SK-N-SH treated with all-trans-retinoic acid at 6 μM for 48 hours (cell line): ENCODE data around the gene SOWAHC.
"Not testable (repeated sequence)": the region's sequence is repeated elsewhere in the genome, so short reads cannot be mapped to it uniquely, and the experiment has no call there.

Experiments used
- ATAC-seq: fragments of 200-7000 bp; cut with Tn5 transposase; 3 replicates; pipeline ENCODE4 v1.9.1; 2020; ENCODE audit warnings: mild to moderate bottlenecking, moderate library complexity
- BACH2 ChIP-seq: fragments of 250-450 bp; sonication (Bioruptor Pico); IDR thresholded peaks from 2 replicates; pipeline ENCODE4 v1.9.0; 2021; ENCODE audit warnings: mild to moderate bottlenecking, borderline replicate concordance
- CSDC2 ChIP-seq: fragments of 250-450 bp; sonication (Bioruptor Pico); IDR thresholded peaks from 2 replicates; pipeline ENCODE4 v1.5.0; 2020; ENCODE audit warnings: mild to moderate bottlenecking, moderate library complexity
- GLIS3 ChIP-seq: fragments of 250-450 bp; sonication (Bioruptor Pico); IDR thresholded peaks from 2 replicates; pipeline ENCODE4 v1.5.0; 2020; ENCODE audit warnings: mild to moderate bottlenecking, moderate library complexity
- ISL1 ChIP-seq: fragments of 250-450 bp; sonication (Bioruptor Pico); IDR thresholded peaks from 2 replicates; pipeline ENCODE4 v2.1.2; 2022; ENCODE audit warnings: mild to moderate bottlenecking, moderate library complexity
- PATZ1 ChIP-seq: fragments of 250-450 bp; sonication (Bioruptor Pico); IDR thresholded peaks from 2 replicates; pipeline ENCODE4 v1.8.0; 2020; ENCODE audit warnings: mild to moderate bottlenecking, moderate library complexity, borderline replicate concordance
- POU6F1 ChIP-seq: fragments of 250-450 bp; sonication (Bioruptor Pico); IDR thresholded peaks from 2 replicates; pipeline ENCODE4 v1.8.0; 2021; ENCODE audit warnings: low read depth, mild to moderate bottlenecking, moderate library complexity, borderline replicate concordance
- PPARA ChIP-seq: fragments of 250-450 bp; sonication (Bioruptor Pico); IDR thresholded peaks from 2 replicates; pipeline ENCODE4 v1.5.0; 2020; ENCODE audit warnings: mild to moderate bottlenecking, borderline replicate concordance
- SNAI2 ChIP-seq: fragments of 250-450 bp; sonication (Bioruptor Pico); IDR thresholded peaks from 2 replicates; pipeline ENCODE4 v1.5.0; 2020; ENCODE audit warnings: mild to moderate bottlenecking, moderate library complexity
- TCF4 ChIP-seq: fragments of 250-450 bp; sonication (Bioruptor Pico); IDR thresholded peaks from 2 replicates; pipeline ENCODE4 v1.8.0; 2021; ENCODE audit warnings: mild to moderate bottlenecking, moderate library complexity, borderline replicate concordance
- TOX ChIP-seq: fragments of 250-450 bp; sonication (Bioruptor Pico); IDR thresholded peaks from 2 replicates; pipeline ENCODE4 v1.8.0; 2021; ENCODE audit warnings: mild to moderate bottlenecking, moderate library complexity, borderline replicate concordance
- ZC3H10 ChIP-seq: fragments of 250-450 bp; sonication (Bioruptor Pico); IDR thresholded peaks from 2 replicates; pipeline ENCODE4 v1.5.1; 2021; ENCODE audit warnings: mild to moderate bottlenecking, moderate library complexity
- ZNF565 ChIP-seq: fragments of 450-650 bp; formaldehyde crosslinking; conservative IDR thresholded peaks from 2 replicates; pipeline ENCODE4 v1.5.0; 2020; ENCODE audit warnings: low read depth, mild to moderate bottlenecking, moderate library complexity
- ZNF70 ChIP-seq: fragments of 450-650 bp; formaldehyde crosslinking; IDR thresholded peaks from 2 replicates; pipeline ENCODE4 v1.5.0; 2020; ENCODE audit warnings: mild to moderate bottlenecking, moderate library complexity
- ZNF8 ChIP-seq: fragments of 450-650 bp; formaldehyde crosslinking; IDR thresholded peaks from 2 replicates; pipeline ENCODE4 v1.5.0; 2020; ENCODE audit warnings: mild to moderate bottlenecking, moderate library complexity
- TF ChIP-seq, protein P1 (sequence below): fragments of 250-450 bp; sonication (Bioruptor Pico); IDR thresholded peaks from 2 replicates; pipeline ENCODE4 v1.5.1; 2020; ENCODE audit warnings: low read depth, mild to moderate bottlenecking, moderate library complexity
- TF ChIP-seq, protein P2 (sequence below): fragments of 250-450 bp; sonication (Bioruptor Pico); IDR thresholded peaks from 2 replicates; pipeline ENCODE4 v1.5.1; 2021; ENCODE audit warnings: mild to moderate bottlenecking, moderate library complexity
- TF ChIP-seq, protein P3 (sequence below): fragments of 250-450 bp; sonication (Bioruptor Pico); IDR thresholded peaks from 2 replicates; pipeline ENCODE4 v1.5.0; 2020; ENCODE audit warnings: mild to moderate bottlenecking, moderate library complexity

Gene SOWAHC, protein sequence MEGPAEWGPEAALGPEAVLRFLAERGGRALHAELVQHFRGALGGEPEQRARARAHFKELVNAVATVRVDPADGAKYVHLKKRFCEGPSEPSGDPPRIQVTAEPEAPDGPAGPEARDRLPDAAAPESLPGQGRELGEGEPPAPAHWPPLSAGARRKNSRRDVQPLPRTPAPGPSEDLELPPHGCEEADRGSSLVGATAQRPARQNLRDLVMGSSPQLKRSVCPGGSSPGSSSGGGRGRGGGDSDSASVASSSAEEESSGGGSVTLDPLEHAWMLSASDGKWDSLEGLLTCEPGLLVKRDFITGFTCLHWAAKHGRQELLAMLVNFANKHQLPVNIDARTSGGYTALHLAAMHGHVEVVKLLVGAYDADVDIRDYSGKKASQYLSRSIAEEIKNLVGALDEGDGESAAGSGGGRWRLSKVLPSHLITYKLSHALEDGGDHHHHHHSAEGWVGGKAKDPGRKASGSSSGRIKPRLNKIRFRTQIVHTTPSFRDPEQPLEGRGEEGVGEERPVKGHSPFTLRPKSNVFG

GRCh38 chr2:109613922-109614714 lies at the start of gene SOWAHC, which contains the start of gene SEPTIN10:
Gene SOWAHC, plus strand, starts transcription at chr2:109614364. Its CDS starts 126 bp downstream, at chr2:109614490.
Gene SEPTIN10, minus strand, starts transcription at chr2:109613966. Its CDS starts 139 bp downstream, at chr2:109613827.
- ATAC-seq, result peak; percentile 96
- TF ChIP-seq CSDC2 (0 out of 2 replicates have a peak, but pooled peaks have one; percentile 15), TOX (CRISPR knock-in tag) (no peak)

GRCh38 chr2:109575373-109575772 lies 38.8 kb upstream of the SOWAHC start:
- no peak for ATAC-seq
- no peak for TF ChIP-seq POU6F1 (CRISPR knock-in tag)
- TF ChIP-seq, protein P1, sequence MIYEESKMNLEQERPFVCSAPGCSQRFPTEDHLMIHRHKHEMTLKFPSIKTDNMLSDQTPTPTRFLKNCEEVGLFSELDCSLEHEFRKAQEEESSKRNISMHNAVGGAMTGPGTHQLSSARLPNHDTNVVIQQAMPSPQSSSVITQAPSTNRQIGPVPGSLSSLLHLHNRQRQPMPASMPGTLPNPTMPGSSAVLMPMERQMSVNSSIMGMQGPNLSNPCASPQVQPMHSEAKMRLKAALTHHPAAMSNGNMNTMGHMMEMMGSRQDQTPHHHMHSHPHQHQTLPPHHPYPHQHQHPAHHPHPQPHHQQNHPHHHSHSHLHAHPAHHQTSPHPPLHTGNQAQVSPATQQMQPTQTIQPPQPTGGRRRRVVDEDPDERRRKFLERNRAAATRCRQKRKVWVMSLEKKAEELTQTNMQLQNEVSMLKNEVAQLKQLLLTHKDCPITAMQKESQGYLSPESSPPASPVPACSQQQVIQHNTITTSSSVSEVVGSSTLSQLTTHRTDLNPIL (CRISPR knock-in tag), result no peak
- no peak for TF ChIP-seq CSDC2

DNA sequence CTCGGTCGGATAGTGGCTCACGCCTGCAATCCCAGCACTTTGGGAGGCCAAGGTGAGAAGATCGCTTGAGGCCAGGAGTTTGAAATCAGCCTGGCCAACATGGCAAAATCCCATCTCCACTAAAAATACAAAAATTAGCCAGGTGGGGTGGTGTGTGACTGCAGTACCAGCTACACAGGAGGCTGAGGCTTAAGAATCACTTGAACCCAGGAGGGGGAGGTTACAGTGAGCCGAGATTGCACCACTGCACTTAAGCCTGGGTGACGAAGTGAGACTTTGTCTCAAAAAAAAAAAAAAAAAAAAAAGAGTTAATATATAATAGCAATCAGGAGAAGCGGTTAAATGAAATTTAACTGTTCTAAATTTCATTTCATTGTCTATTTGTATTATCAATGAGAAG lies 36.5 kb upstream of the SOWAHC start:
- not testable (repeated sequence) for ATAC-seq

- no peak for TF ChIP-seq SNAI2
- no peak for TF ChIP-seq ZNF565
- TF ChIP-seq TOX (CRISPR knock-in tag), result no peak
- no peak for TF ChIP-seq CSDC2
- no peak for TF ChIP-seq BACH2 (CRISPR knock-in tag)
- no peak for TF ChIP-seq TCF4 (CRISPR knock-in tag)
- no peak for TF ChIP-seq ZNF8 (CRISPR knock-in tag)
- no peak for TF ChIP-seq ISL1 (CRISPR knock-in tag)
- TF ChIP-seq PATZ1 (CRISPR knock-in tag), result no peak
- TF ChIP-seq, protein P2, sequence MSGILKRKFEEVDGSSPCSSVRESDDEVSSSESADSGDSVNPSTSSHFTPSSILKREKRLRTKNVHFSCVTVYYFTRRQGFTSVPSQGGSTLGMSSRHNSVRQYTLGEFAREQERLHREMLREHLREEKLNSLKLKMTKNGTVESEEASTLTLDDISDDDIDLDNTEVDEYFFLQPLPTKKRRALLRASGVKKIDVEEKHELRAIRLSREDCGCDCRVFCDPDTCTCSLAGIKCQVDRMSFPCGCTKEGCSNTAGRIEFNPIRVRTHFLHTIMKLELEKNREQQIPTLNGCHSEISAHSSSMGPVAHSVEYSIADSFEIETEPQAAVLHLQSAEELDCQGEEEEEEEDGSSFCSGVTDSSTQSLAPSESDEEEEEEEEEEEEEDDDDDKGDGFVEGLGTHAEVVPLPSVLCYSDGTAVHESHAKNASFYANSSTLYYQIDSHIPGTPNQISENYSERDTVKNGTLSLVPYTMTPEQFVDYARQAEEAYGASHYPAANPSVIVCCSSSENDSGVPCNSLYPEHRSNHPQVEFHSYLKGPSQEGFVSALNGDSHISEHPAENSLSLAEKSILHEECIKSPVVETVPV (CRISPR knock-in tag), result no peak
- TF ChIP-seq, protein P3, sequence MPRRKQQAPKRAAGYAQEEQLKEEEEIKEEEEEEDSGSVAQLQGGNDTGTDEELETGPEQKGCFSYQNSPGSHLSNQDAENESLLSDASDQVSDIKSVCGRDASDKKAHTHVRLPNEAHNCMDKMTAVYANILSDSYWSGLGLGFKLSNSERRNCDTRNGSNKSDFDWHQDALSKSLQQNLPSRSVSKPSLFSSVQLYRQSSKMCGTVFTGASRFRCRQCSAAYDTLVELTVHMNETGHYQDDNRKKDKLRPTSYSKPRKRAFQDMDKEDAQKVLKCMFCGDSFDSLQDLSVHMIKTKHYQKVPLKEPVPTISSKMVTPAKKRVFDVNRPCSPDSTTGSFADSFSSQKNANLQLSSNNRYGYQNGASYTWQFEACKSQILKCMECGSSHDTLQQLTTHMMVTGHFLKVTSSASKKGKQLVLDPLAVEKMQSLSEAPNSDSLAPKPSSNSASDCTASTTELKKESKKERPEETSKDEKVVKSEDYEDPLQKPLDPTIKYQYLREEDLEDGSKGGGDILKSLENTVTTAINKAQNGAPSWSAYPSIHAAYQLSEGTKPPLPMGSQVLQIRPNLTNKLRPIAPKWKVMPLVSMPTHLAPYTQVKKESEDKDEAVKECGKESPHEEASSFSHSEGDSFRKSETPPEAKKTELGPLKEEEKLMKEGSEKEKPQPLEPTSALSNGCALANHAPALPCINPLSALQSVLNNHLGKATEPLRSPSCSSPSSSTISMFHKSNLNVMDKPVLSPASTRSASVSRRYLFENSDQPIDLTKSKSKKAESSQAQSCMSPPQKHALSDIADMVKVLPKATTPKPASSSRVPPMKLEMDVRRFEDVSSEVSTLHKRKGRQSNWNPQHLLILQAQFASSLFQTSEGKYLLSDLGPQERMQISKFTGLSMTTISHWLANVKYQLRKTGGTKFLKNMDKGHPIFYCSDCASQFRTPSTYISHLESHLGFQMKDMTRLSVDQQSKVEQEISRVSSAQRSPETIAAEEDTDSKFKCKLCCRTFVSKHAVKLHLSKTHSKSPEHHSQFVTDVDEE (CRISPR knock-in tag), result no peak
- TF ChIP-seq ZNF70, result no peak
- no peak for TF ChIP-seq PPARA (CRISPR knock-in tag)
- no peak for TF ChIP-seq GLIS3
- no peak for TF ChIP-seq ZC3H10 (CRISPR knock-in tag)
- TF ChIP-seq, protein P1 (CRISPR knock-in tag), result no peak
- TF ChIP-seq, all 23 proteins: peak for 0
- ATAC-seq, result peak; percentile 60
Measured at GRCh38 chr2:109582928-109583895, 31.0 kb upstream of the SOWAHC start.
